ENCODE data around the gene WDR27. TPM values are rescaled to one million over a fixed set of nuclear protein-coding genes. Genes with fewer than 3 reads are reported as not detected.
"Not testable (repeated sequence)": the region's sequence is repeated elsewhere in the genome, so short reads cannot be mapped to it uniquely, and the experiment has no call there.

Gene WDR27
- total and polyA plus RNA-seq, 10 donors = 17.6 to 69.5 (median 45.7) TPM

DNA sequence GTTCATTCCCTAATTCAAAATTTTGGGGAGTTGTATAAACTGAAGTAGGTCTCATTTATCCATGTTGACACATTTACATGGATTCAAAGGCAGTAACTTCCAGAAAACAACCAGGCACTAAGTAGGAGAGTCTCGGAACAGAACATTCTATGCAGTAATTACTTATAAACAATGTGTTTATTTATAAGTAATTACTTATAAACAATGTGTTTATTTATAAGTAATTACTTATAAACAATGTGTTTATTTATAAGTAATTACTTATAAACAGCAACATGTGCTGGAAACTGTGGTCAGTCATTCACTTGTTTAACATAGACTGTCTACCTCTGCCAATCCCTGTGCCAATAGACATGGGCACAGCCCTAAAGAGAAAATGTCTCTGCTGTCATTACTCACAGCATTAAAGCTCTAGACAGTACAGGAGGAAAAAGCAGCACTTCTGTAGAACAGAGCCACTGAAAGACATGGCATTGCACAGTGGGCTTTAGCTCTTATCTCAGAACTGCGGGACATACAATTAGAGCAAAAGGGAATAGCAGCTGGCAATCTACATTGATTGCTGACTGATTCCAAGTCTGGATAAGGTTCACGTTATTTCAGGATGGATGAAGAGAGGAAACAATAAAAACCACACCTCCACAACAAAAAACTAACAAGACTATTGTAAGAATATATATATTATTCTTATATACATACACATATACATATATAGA, 188.2 kb downstream of the WDR27 start:
- Histone ChIP-seq H3K4me3 (no peak overlapping the region), H3K27me3 (replicated peaks in 1 of 7) (no peaks in the 10 kb centered on the region), H3K9me3 (peaks cover 0 to 22% (median 17%) of the 10 kb centered on the region in 8 donors), H3K4me1 (no peaks in the 10 kb centered on the region), H3K36me3 (peaks cover 0 to 8% (median 0%) of the 10 kb centered on the region in 6 donors), H3K27ac (no peak overlapping the region)
- WGBS, 5 donors = 77 to 90% (median 87%) methylated on average over 3 of the region's 3 CpGs
- TF ChIP-seq POLR2AphosphoS5 (IDR thresholded peaks at IDR 0.05) = no peak
- TF ChIP-seq POLR2A (IDR thresholded peaks at IDR 0.05) = no peak
- TF ChIP-seq, protein P1, sequence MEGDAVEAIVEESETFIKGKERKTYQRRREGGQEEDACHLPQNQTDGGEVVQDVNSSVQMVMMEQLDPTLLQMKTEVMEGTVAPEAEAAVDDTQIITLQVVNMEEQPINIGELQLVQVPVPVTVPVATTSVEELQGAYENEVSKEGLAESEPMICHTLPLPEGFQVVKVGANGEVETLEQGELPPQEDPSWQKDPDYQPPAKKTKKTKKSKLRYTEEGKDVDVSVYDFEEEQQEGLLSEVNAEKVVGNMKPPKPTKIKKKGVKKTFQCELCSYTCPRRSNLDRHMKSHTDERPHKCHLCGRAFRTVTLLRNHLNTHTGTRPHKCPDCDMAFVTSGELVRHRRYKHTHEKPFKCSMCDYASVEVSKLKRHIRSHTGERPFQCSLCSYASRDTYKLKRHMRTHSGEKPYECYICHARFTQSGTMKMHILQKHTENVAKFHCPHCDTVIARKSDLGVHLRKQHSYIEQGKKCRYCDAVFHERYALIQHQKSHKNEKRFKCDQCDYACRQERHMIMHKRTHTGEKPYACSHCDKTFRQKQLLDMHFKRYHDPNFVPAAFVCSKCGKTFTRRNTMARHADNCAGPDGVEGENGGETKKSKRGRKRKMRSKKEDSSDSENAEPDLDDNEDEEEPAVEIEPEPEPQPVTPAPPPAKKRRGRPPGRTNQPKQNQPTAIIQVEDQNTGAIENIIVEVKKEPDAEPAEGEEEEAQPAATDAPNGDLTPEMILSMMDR (IDR thresholded peaks at IDR 0.05 in 8 of 11, conservative IDR thresholded peaks at IDR 0.05 in 3 of 11) = no peak
- intact Hi-C loops (cut with DNase I; ENCODE audit: low total_unique reads) = no loop called here
- DNase-seq = no peak

DNA sequence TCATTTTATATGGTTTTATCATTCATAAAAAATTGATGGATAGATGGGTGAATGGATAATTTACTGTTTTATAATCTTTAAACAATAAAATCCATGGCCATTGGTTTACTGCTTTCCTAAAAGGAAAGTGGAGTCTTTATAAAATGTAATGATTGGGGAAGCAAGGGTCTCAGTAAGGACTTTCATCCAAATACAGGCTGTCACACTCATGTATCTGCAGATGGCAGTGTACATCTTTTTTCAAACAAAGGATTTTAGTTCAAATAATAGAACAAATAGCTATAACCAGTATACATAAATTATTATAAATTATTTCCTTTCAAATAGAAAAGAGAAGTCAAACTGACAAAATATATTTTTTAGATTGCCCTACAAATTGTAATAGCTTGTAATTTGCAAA, 190.0 kb downstream of the WDR27 start:
- DNase-seq; H3K27me3 ChIP-seq (replicated peaks in 1 of 7); H3K4me1 ChIP-seq; H3K27ac ChIP-seq; intact Hi-C loops (cut with DNase I; ENCODE audit: low total_unique reads); H3K36me3 ChIP-seq; H3K4me3 ChIP-seq: not testable (repeated sequence)
- H3K9me3 ChIP-seq = peaks cover 0 to 13% (median 7%) of the 10 kb centered on the region in 8 donors

DNA sequence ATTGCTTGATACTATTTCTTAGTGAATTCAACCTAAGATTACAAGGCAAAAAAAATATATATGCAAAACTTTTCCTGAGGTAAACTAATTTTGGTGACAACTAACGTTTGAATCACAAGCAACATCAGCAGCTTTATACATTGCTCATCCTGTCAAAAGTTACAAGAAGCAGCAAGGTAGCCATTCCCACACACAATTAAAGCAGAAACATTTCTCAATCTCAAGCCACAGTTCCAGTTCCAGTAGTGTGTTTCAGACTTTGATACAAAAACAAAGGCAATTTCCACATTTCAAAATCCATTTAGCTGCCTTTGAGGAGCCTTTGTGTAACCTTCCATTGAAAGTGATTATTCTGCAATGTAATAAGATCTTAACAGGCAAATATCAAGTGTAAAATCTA, 191.0 kb downstream of the WDR27 start:
- DNase-seq = no peak
- Histone ChIP-seq H3K27ac (no peak overlapping the region), H3K27me3 (replicated peaks in 1 of 7) (no peaks in the 10 kb centered on the region), H3K4me3 (no peak overlapping the region), H3K36me3 (no peaks in the 10 kb centered on the region), H3K4me1 (no peaks in the 10 kb centered on the region), H3K9me3 (peaks cover 0 to 13% (median 7%) of the 10 kb centered on the region in 8 donors)
- no peak for TF ChIP-seq POLR2AphosphoS5 (IDR thresholded peaks at IDR 0.05)
- WGBS, 5 donors = 62 to 77% (median 74%) methylated on average over 1 of the region's 1 CpG
- intact Hi-C loops (cut with DNase I; ENCODE audit: low total_unique reads) = no loop called here

DNA sequence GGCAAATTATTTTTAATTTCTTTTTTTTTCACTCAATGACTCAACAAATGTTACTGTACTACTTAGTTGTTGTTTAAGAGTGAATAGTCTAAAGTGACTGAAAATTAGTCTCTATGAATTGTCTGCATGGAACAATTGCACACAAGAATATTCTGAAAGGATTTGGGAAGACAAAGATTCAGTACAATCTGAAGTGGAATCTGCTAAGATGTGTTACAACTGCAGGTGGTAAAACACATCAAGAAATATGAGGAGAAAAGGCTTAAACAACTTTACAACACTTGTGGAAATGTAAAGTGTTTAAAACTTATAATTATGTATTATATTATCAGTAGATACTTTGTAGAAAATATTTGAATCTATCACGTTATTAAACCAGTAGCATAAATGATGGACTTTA, 193.4 kb downstream of the WDR27 start:
- H3K36me3 ChIP-seq = no peaks in the 10 kb centered on the region
- no peaks in the 10 kb centered on the region for H3K27me3 ChIP-seq (replicated peaks in 1 of 7)
- intact Hi-C loops (cut with DNase I; ENCODE audit: low total_unique reads) = no loop called here
- TF ChIP-seq, protein P1 (IDR thresholded peaks at IDR 0.05 in 8 of 11, conservative IDR thresholded peaks at IDR 0.05 in 3 of 11) = no peak
- TF ChIP-seq POLR2A (IDR thresholded peaks at IDR 0.05) (no peak), POLR2AphosphoS5 (IDR thresholded peaks at IDR 0.05) (no peak)
- no peak overlapping the region for H3K4me3 ChIP-seq
- no peak overlapping the region for H3K27ac ChIP-seq
- peaks cover 0 to 13% (median 7%) of the 10 kb centered on the region in 8 donors for H3K9me3 ChIP-seq
- WGBS, 5 donors = 85 to 98% (median 91%) methylated on average over 1 of the region's 1 CpG
- H3K4me1 ChIP-seq = no peaks in the 10 kb centered on the region
- no peak for DNase-seq

DNA sequence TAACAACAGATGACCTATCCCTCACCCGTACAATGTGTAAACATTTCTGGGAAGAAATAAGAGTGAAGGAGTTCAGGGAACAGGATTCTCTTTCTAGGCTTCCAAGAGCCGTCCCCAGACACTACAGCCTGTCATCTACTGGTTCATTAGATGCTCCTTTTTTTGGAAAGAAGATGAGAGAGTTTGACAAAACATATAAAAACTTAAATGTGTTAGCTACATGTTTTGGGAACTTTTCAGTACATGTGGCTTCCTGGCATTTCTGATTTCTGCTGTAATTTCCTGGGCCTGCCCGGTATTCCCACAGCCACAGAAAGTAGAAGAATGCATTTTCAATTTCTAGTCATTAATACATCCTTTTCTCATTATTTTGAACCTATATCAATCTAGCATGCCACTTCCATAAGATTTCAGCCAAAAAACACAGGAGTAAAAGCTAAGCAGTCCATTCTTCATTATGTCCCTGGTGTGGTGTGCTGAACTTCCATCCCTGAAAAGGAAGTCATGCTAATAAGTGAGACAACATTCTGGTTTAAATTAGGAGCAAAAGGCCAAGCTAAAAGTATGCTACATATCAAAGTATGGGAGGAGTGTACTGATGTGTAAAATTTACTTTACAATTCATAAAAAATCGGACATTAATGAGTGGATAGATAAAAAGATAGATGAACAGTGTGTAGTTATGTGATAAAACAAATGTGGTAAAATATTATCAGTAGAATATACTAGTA, 198.2 kb downstream of the WDR27 start:
- Histone ChIP-seq H3K36me3 (peaks cover 0 to 9% (median 0%) of the 10 kb centered on the region in 6 donors), H3K9me3 (peaks cover 0 to 9% (median 3%) of the 10 kb centered on the region in 8 donors), H3K4me3 (no peak overlapping the region), H3K27me3 (replicated peaks in 1 of 7) (no peaks in the 10 kb centered on the region), H3K27ac (no peak overlapping the region), H3K4me1 (no peaks in the 10 kb centered on the region)
- DNase-seq = no peak
- intact Hi-C loops (cut with DNase I; ENCODE audit: low total_unique reads) = no loop called here
- WGBS, 5 donors = 69 to 78% (median 76%) methylated on average over 4 of the region's 4 CpGs
- TF ChIP-seq POLR2AphosphoS5 (IDR thresholded peaks at IDR 0.05) (no peak), POLR2A (IDR thresholded peaks at IDR 0.05) (no peak)
- TF ChIP-seq, protein P1 (IDR thresholded peaks at IDR 0.05 in 8 of 11, conservative IDR thresholded peaks at IDR 0.05 in 3 of 11) = no peak

Measured in spleen (tissue), 11 donors.